Loucy (cell line): ENCODE measurements around the gene NBEA.

ENCODE experiments used
- H2AFZ ChIP-seq: fragments of 200-600 bp; sonication (generic); 2 replicates; pipeline ENCODE4 v1.6.0; 2016; ENCODE audit warnings: antibody characterized with exemption, mild to moderate bottlenecking, low read length, moderate library complexity
- H3F3A ChIP-seq: fragments of 200-600 bp; 2 replicates; pipeline ENCODE4 v1.6.0; 2016; ENCODE audit warnings: antibody characterized with exemption, low read depth, mild to moderate bottlenecking
- H3K27me3 ChIP-seq: fragments of 200-600 bp; sonication (generic); 2 replicates; pipeline ENCODE4 v1.6.1; 2014; ENCODE audit warnings: low read length, mild to moderate bottlenecking; ENCODE audit not compliant: insufficient read depth, poor library complexity, severe bottlenecking
- H3K36me3 ChIP-seq: fragments of 200-600 bp; sonication (generic); 2 replicates; pipeline ENCODE4 v1.6.1; 2016; ENCODE audit warnings: low read length; ENCODE audit not compliant: insufficient read depth
- H3K4me1 ChIP-seq: fragments of 200-600 bp; sonication (generic); 2 replicates; pipeline ENCODE4 v1.5.1; 2014; ENCODE audit warnings: low read length, mild to moderate bottlenecking; ENCODE audit not compliant: insufficient read depth, poor library complexity, severe bottlenecking
- H3K4me2 ChIP-seq: fragments of 200-600 bp; sonication (generic); 2 replicates; pipeline ENCODE4 v1.6.0; 2014; ENCODE audit warnings: antibody characterized with exemption, low read length, low read depth, mild to moderate bottlenecking; ENCODE audit not compliant: poor library complexity, severe bottlenecking
- H3K4me3 ChIP-seq: fragments of 200-600 bp; sonication (generic); 2 replicates; pipeline ENCODE4 v1.5.1; 2014; ENCODE audit warnings: low read length, mild to moderate bottlenecking, mixed read lengths; ENCODE audit not compliant: poor library complexity, severe bottlenecking
- H3K79me2 ChIP-seq: fragments of 200-600 bp; sonication (generic); 2 replicates; pipeline ENCODE4 v1.6.1; 2014; ENCODE audit warnings: low read length; ENCODE audit not compliant: insufficient read depth
- H3K9ac ChIP-seq: fragments of 200-600 bp; sonication (generic); 2 replicates; pipeline ENCODE4 v1.6.0; 2014; ENCODE audit warnings: mild to moderate bottlenecking, low read depth, low read length, moderate library complexity; ENCODE audit not compliant: poor library complexity, severe bottlenecking
- H3K9me2 ChIP-seq: fragments of 200-600 bp; sonication (generic); replicated peaks from 2 replicates; pipeline ENCODE4 v1.6.1; 2016; ENCODE audit warnings: low read depth, low read length, mixed read lengths
- H3K9me3 ChIP-seq: fragments of 200-600 bp; sonication (generic); 2 replicates; pipeline ENCODE4 v1.6.1; 2014; ENCODE audit warnings: mild to moderate bottlenecking, antibody characterized with exemption, low read length, low read depth; ENCODE audit not compliant: insufficient read depth
- H4K20me1 ChIP-seq: fragments of 200-600 bp; sonication (generic); 2 replicates; pipeline ENCODE4 v1.6.0; 2014; ENCODE audit warnings: antibody characterized with exemption, low read length, mild to moderate bottlenecking; ENCODE audit not compliant: insufficient read depth, poor library complexity, severe bottlenecking
- EZH2phosphoT487 ChIP-seq: fragments of 200-600 bp; IDR thresholded peaks from 2 replicates; pipeline ENCODE4 v1.6.1; 2018; ENCODE audit warnings: antibody characterized with exemption, mild to moderate bottlenecking, moderate library complexity, borderline replicate concordance
- TF ChIP-seq, protein P1 (sequence below): fragments of 200-600 bp; sonication (generic); conservative IDR thresholded peaks from 2 replicates; pipeline ENCODE4 v1.5.1; 2014; ENCODE audit warnings: mild to moderate bottlenecking, antibody characterized with exemption, low read length

Gene NBEA

DNA sequence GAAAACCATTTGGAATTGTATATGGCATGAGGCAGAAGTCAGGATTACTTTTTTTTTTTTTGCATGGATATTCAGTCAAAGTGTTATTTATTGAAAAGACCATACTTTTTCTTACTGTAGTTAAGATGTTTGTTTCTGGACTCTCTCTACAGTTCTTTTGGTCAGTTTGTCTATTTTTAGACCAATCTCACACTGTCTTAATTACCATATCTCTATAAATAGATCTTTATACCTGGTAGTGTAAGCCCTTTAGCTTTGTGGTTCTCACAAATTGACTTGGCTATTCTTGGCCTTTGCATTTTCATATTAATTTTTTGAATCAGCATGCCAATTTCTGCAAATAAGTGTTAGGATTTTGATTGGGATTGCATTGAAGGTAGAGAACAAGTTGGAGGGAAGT lies 437.6 kb downstream of the NBEA start:
- no peaks in the 10 kb centered on the region for H3K9me2 ChIP-seq
- H3K36me3 ChIP-seq = no peaks in the 10 kb centered on the region
- no peaks in the 10 kb centered on the region for H3K79me2 ChIP-seq
- H3K9me3 ChIP-seq = no peaks in the 10 kb centered on the region
- H2AFZ ChIP-seq = no peak overlapping the region
- H3K4me2 ChIP-seq = no peak overlapping the region
- no peak overlapping the region for H3K9ac ChIP-seq
- no peaks in the 10 kb centered on the region for H3K27me3 ChIP-seq
- TF ChIP-seq, protein P1, sequence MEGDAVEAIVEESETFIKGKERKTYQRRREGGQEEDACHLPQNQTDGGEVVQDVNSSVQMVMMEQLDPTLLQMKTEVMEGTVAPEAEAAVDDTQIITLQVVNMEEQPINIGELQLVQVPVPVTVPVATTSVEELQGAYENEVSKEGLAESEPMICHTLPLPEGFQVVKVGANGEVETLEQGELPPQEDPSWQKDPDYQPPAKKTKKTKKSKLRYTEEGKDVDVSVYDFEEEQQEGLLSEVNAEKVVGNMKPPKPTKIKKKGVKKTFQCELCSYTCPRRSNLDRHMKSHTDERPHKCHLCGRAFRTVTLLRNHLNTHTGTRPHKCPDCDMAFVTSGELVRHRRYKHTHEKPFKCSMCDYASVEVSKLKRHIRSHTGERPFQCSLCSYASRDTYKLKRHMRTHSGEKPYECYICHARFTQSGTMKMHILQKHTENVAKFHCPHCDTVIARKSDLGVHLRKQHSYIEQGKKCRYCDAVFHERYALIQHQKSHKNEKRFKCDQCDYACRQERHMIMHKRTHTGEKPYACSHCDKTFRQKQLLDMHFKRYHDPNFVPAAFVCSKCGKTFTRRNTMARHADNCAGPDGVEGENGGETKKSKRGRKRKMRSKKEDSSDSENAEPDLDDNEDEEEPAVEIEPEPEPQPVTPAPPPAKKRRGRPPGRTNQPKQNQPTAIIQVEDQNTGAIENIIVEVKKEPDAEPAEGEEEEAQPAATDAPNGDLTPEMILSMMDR = no peak
- no peak for TF ChIP-seq EZH2phosphoT487
- H3K4me3 ChIP-seq = no peak overlapping the region
- H4K20me1 ChIP-seq = no peaks in the 10 kb centered on the region
- no peaks in the 10 kb centered on the region for H3F3A ChIP-seq
- H3K4me1 ChIP-seq = no peaks in the 10 kb centered on the region

GRCh38 chr13:35387682-35388250 lies 445.7 kb downstream of the NBEA start:
- H3K9me3 ChIP-seq = no peaks in the 10 kb centered on the region
- no peaks in the 10 kb centered on the region for H3K36me3 ChIP-seq
- no peak overlapping the region for H3K9ac ChIP-seq
- no peaks in the 10 kb centered on the region for H3F3A ChIP-seq
- no peaks in the 10 kb centered on the region for H3K79me2 ChIP-seq
- H3K4me1 ChIP-seq = peaks cover 6% of the 10 kb centered on the region
- H4K20me1 ChIP-seq = no peaks in the 10 kb centered on the region
- no peak overlapping the region for H2AFZ ChIP-seq
- no peaks in the 10 kb centered on the region for H3K9me2 ChIP-seq
- H3K27me3 ChIP-seq = no peaks in the 10 kb centered on the region
- no peak for TF ChIP-seq EZH2phosphoT487
- TF ChIP-seq, protein P1 = no peak
- H3K4me2 ChIP-seq = no peak overlapping the region
- no peak overlapping the region for H3K4me3 ChIP-seq

GRCh38 chr13:35388441-35389355 lies 446.6 kb downstream of the NBEA start:
- no peak overlapping the region for H2AFZ ChIP-seq
- H3K9me2 ChIP-seq = no peaks in the 10 kb centered on the region
- H4K20me1 ChIP-seq = no peaks in the 10 kb centered on the region
- H3K79me2 ChIP-seq = no peaks in the 10 kb centered on the region
- H3K4me2 ChIP-seq = no peak overlapping the region
- no peak overlapping the region for H3K4me3 ChIP-seq
- H3K36me3 ChIP-seq = no peaks in the 10 kb centered on the region
- H3K4me1 ChIP-seq = peaks cover 6% of the 10 kb centered on the region
- H3K9me3 ChIP-seq = no peaks in the 10 kb centered on the region
- no peak for TF ChIP-seq EZH2phosphoT487
- TF ChIP-seq, protein P1 = no peak
- H3F3A ChIP-seq = no peaks in the 10 kb centered on the region
- no peak overlapping the region for H3K9ac ChIP-seq
- H3K27me3 ChIP-seq = no peaks in the 10 kb centered on the region
